ENCODE results near the gene C9orf78. TPM values are rescaled to one million over a fixed set of nuclear protein-coding genes. Genes with fewer than 3 reads are reported as not detected.
A peak's percentile ranks its signal among the peaks of the same experiment; 100 is the strongest.

C9orf78 gene
- total RNA-seq, 2 experiments from 2014 or later: 45.3 to 45.7 TPM

DNA sequence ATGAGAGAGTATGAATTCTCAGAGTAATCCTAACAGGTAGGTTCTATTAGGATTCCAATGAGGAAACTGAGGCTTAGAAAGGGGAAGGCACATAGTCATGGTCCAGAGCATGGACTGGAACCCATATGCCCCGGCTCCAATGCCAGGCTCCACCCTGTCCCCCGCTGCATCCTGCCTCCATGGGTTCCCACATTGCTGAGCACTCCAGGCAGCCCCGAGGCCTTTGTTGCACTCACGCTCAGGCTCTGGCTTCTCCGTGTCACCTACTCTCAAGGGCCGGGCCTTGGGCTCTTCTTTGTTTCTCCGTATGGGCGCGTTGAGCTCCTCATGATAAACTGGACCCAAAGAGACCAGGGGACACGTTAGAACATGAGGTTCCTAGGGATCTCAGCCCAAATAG, 6.1 kb downstream of the C9orf78 start:
- CTCF ChIA-PET: no interaction called here
- H3K36me3 Mint-ChIP-seq (ENCODE audit: low read depth): peaks cover 24% of the 10 kb centered on the region
- no peak overlapping the region for H3K27ac Mint-ChIP-seq
- no peaks in the 10 kb centered on the region for H3K27me3 Mint-ChIP-seq (ENCODE audit: low read depth)
- H3K9me3 Mint-ChIP-seq: no peaks in the 10 kb centered on the region
- DNase-seq: no peak
- intact Hi-C loops (cut with micrococcal nuclease): loop anchor here (10.0 kb wide), 1 partner anchor 1484 kb away; the partner anchor contains the start of gene SLC27A4
- H3K4me1 Mint-ChIP-seq (ENCODE audit: low read depth): peaks cover 11% of the 10 kb centered on the region
- no peak overlapping the region for H3K4me3 Mint-ChIP-seq

DNA sequence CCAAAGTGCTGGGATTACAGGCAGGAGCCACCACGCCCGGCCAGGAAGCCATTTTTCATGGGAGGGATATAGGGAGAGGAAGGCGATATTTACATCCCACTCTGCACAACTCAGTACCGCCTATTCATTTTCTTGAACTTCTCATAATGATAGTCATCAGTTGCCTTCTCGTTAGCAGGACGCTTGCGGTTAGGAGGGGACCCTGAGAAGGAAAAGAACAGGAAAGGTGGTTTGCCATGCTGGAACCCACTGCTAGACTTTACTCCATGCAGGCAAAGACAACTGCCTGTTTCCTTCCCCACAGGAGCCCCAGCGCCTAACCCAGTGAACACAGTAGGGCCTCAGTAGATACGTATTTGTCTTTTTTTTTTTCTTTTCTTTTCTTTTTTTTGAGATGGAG, 7.0 kb downstream of the C9orf78 start:
- Mint-ChIP-seq H3K27ac (peak overlapping the region; percentile 63), H3K27me3 (ENCODE audit: low read depth) (no peaks in the 10 kb centered on the region), H3K4me1 (ENCODE audit: low read depth) (peaks cover 3% of the 10 kb centered on the region), H3K9me3 (no peaks in the 10 kb centered on the region), H3K4me3 (no peak overlapping the region), H3K36me3 (ENCODE audit: low read depth) (peaks cover 21% of the 10 kb centered on the region)
- DNase-seq: no peak
- intact Hi-C loops (cut with micrococcal nuclease): loop anchor here (10.0 kb wide), 1 partner anchor 1483 kb away; the partner anchor contains the start of gene SLC27A4
- CTCF ChIA-PET: no interaction called here

DNA sequence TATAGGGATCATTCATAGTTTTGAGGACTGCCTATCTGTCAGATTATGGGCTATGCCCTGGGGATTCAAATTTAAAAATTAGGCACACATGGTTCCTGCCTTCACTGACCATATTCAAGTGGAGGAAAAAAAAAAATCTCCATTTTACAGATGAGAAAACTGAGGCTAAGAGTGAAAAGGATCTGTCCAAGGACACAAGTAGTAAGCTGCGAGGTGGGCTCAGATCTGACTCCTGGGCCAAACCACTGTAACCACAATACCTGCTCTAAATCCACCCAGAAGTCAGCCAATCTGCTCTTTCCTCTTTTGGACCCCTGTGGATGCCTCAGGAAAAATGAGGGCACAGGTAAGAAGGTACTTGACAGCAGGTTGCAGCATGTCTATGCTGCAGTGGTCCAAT, 8.3 kb downstream of the C9orf78 start:
- CTCF ChIA-PET: interaction anchor here (0.7 kb wide), 1 partner anchor 24 kb away, joined by 5 read pairs; no protein-coding TSS in a partner anchor
- Mint-ChIP-seq H3K4me3 (no peak overlapping the region), H3K36me3 (ENCODE audit: low read depth) (peaks cover 28% of the 10 kb centered on the region), H3K4me1 (ENCODE audit: low read depth) (peaks cover 12% of the 10 kb centered on the region), H3K9me3 (no peaks in the 10 kb centered on the region), H3K27me3 (ENCODE audit: low read depth) (no peaks in the 10 kb centered on the region), H3K27ac (no peak overlapping the region)
- intact Hi-C loops (cut with micrococcal nuclease): loop anchor here (10.0 kb wide), 1 partner anchor 1482 kb away; the partner anchor contains the start of gene SLC27A4
- no peak for DNase-seq

DNA sequence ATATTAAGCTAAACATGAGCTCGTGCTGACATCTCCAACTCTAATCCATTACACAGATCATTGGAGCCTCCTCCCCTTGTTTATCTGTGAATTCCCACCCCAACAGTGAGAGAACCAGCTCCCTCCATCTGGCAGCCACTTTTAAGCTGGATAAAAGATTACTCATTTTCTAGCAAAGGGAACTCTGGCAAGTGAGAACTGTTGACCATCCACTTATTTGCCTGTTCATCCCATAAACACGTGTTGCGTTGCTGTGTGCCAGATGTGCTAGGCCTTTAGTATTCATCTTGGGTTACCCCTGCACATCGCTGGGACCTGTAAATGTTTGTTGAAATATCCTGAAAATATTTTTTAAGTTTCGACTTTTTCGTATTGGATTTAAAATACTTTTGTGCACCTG, 8.7 kb downstream of the C9orf78 start:
- H3K4me1 Mint-ChIP-seq (ENCODE audit: low read depth): peaks cover 12% of the 10 kb centered on the region
- H3K27me3 Mint-ChIP-seq (ENCODE audit: low read depth): no peaks in the 10 kb centered on the region
- H3K27ac Mint-ChIP-seq: no peak overlapping the region
- no peak for DNase-seq
- H3K9me3 Mint-ChIP-seq: no peaks in the 10 kb centered on the region
- H3K36me3 Mint-ChIP-seq (ENCODE audit: low read depth): peaks cover 27% of the 10 kb centered on the region
- intact Hi-C loops (cut with micrococcal nuclease): loop anchor here (10.0 kb wide), 1 partner anchor 1482 kb away; the partner anchor contains the start of gene SLC27A4
- no peak overlapping the region for H3K4me3 Mint-ChIP-seq
- CTCF ChIA-PET: no interaction called here

DNA sequence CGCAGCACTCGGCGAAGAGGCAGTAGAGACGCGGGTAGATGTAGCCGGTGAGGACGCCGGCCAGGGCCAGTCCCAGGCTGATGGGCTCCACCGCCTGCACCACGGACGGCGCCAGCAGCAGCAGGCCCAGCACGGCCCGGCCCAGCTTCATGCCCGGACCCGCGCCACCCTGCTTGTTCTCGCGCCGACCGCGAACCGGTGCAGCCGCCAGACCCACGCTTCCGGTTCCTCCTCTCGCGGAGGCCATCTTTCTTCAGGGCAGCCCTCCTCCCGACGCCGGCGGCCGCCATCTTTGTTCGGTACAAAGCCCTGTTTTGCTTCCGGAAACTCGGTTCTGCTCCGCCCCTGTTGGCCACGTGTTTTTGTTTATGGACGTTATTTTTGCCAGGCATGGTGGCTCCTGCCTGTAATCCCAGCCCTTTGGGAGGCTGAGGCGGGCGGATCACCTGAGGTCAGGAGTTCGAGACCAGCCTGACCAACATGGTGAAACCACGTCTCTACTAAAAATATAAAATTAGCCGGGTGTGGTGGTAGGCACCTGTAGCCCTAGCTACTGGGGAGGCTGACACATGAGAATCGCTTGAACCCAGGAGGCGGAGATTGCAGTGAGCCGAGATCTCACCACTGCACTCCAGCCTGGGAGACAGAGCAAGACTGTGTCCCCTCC, 11.0 kb downstream of the C9orf78 start, which contains the start of gene TOR1A:
Gene TOR1A, minus strand, starts transcription at position 202 of the 667 bp plus-strand sequence. Its CDS starts 51 bp downstream, at position 151.
- Mint-ChIP-seq H3K36me3 (ENCODE audit: low read depth) (peaks cover 15% of the 10 kb centered on the region), H3K4me1 (ENCODE audit: low read depth) (peaks cover 13% of the 10 kb centered on the region), H3K27me3 (ENCODE audit: low read depth) (no peaks in the 10 kb centered on the region), H3K9me3 (no peaks in the 10 kb centered on the region), H3K27ac (peak within 1 kb of the TSS; percentile 77), H3K4me3 (peak within 1 kb of the TSS; percentile 79)
- DNase-seq: peak; percentile 96
- CTCF ChIA-PET: no interaction called here
- intact Hi-C loops (cut with micrococcal nuclease): loop anchor here (1.0 to 10.0 kb wide), 4 partner anchors 11 to 1479 kb away; partner anchors contain the start of genes C9orf78, SLC27A4 and USP20

DNA sequence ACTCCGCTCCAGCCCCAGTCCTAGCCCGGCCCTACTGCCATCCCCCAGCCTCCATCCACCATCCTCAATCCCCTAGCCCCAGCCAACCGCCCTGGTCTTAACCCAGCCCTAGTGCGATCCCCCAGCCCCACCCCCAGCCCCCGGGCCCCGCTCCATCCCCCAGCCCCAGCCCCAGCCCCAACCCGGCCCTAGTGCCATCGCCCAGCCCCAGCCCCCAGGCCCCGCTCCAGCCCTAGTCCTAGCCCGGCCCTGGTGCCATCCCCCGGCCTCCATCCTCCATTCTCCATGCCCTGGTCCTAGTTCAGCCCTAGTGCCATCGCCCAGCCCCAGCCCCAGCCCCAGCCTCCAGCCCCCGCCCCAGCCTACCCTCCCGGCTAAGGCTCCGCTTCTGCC, 11.5 kb downstream of the C9orf78 start:
- DNase-seq: peak; percentile 19
- H3K4me3 Mint-ChIP-seq: peak overlapping the region; percentile 79
- peaks cover 15% of the 10 kb centered on the region for H3K4me1 Mint-ChIP-seq (ENCODE audit: low read depth)
- CTCF ChIA-PET: no interaction called here
- intact Hi-C loops (cut with micrococcal nuclease): loop anchor here (5.0 to 10.0 kb wide), 3 partner anchors 44 to 1479 kb away; partner anchors contain the start of gene SLC27A4
- H3K27ac Mint-ChIP-seq: peak overlapping the region; percentile 74
- peaks cover 21% of the 10 kb centered on the region for H3K36me3 Mint-ChIP-seq (ENCODE audit: low read depth)
- H3K9me3 Mint-ChIP-seq: no peaks in the 10 kb centered on the region
- H3K27me3 Mint-ChIP-seq (ENCODE audit: low read depth): no peaks in the 10 kb centered on the region

DNA sequence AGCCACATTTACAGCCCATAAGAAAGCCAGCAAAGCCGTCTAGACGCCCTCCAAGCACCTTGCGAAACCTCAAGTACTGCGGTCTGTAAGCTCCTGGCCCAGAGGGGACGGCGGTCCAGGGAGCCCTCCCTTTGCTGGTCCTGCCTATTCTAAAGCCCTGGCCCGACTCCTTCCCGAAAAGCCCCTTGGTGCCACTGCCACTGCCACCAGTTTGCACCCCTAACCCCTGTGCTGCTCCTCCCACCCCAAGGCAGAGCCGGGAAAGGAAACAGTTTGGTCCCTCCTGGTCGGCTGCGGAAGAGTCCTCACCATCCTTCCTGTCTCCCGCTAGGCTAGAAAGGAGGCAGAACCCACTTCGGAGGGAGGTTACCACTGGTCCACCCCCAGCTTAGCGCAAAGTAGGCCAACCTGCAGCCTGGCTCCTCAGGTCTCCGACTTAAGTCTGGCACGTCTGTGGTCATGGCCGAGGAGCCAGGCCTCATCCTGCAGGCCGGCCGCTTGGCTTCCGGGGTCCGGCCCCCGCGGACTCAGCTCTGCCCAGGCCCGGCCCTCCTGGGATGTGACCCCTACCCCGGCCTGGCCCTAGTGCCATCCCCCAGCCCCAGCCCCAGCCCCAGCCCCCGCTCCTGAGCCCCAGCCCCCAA, 12.1 kb downstream of the C9orf78 start:
- H3K4me3 Mint-ChIP-seq: peak overlapping the region; percentile 79
- no peaks in the 10 kb centered on the region for H3K27me3 Mint-ChIP-seq (ENCODE audit: low read depth)
- DNase-seq: peak; percentile 54
- H3K9me3 Mint-ChIP-seq: no peaks in the 10 kb centered on the region
- intact Hi-C loops (cut with micrococcal nuclease): loop anchor here (5.0 to 10.0 kb wide), 3 partner anchors 44 to 1478 kb away; partner anchors contain the start of gene SLC27A4
- H3K36me3 Mint-ChIP-seq (ENCODE audit: low read depth): peaks cover 20% of the 10 kb centered on the region
- H3K27ac Mint-ChIP-seq: peak overlapping the region; percentile 74
- H3K4me1 Mint-ChIP-seq (ENCODE audit: low read depth): peaks cover 15% of the 10 kb centered on the region
- CTCF ChIA-PET: no interaction called here

DNA sequence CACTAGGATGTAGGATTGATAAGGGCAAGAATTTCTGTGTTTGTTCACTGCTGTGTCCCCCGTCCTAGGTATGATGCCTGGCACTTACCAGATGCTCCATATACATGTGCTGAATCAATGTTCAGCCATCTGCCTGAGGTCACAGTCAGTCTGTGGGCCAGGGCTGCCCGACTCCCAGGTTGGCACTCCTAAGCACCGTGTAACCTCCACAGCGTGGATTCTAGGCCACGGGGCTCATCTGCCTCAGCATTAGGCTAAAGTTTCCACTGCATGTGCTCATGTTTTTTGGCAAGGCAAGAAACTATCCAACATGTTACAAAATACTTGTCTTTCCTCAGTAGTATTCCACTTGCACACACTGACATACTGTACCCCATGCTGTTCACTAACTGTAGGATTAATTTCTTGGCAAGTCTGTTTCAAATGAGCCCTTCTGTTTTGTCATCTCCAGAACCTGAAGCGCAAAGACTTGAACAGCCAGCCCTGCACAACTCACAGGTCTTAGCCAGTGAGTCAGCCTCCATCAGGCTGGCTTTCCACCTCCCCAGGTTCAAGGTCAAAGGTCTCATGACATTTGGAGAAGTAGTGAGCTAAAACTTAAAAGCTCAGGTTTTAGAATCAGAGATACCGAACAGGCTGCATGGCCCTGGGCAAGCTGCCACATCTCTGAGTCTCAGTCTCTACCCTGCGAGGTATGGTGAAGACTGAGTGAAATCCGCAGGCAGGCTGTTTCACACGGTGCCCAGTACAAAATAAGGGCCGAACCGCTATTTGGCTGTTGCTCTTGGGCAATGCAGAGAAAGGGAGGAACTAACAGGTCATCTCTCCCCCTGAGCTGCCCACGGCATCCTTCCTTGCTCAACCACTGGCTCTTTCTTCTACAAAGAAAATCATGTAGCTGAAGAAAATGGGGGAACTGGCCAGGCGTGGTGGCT, 18.3 kb downstream of the C9orf78 start:
- H3K4me1 Mint-ChIP-seq (ENCODE audit: low read depth): peaks cover 8% of the 10 kb centered on the region
- H3K27me3 Mint-ChIP-seq (ENCODE audit: low read depth): no peaks in the 10 kb centered on the region
- H3K4me3 Mint-ChIP-seq: no peak overlapping the region
- intact Hi-C loops (cut with micrococcal nuclease): no loop called here
- no peak overlapping the region for H3K27ac Mint-ChIP-seq
- CTCF ChIA-PET: interaction anchor here (1.0 to 1.1 kb wide), 2 partner anchors 20 to 282 kb away, joined by 3 to 4 read pairs; no protein-coding TSS in a partner anchor
- no peak for DNase-seq
- H3K36me3 Mint-ChIP-seq (ENCODE audit: low read depth): peaks cover 27% of the 10 kb centered on the region
- no peaks in the 10 kb centered on the region for H3K9me3 Mint-ChIP-seq

DNA sequence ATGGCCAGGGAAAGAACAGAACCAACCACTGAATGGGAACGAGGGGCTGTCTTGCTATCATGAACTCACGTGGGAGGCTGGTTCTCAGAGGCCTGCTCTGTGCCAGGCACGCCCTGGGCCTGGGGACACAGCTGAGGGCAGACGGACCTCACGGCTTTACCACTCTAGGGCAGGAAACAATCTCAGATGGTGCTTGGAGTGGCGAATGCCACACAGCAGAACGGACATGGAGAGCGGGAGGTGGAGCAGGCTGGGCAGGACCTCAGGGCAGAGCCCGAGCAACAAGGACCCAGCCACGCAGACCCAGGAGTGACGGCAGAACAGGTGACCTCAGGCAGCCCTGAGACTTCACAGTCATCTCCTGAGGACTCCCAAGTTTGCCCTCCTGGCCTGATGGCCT, 19.8 kb downstream of the C9orf78 start:
- Mint-ChIP-seq H3K4me1 (ENCODE audit: low read depth) (peaks cover 11% of the 10 kb centered on the region), H3K4me3 (no peak overlapping the region), H3K36me3 (ENCODE audit: low read depth) (peaks cover 33% of the 10 kb centered on the region), H3K9me3 (no peaks in the 10 kb centered on the region), H3K27me3 (ENCODE audit: low read depth) (no peaks in the 10 kb centered on the region), H3K27ac (no peak overlapping the region)
- CTCF ChIA-PET: no interaction called here
- intact Hi-C loops (cut with micrococcal nuclease): no loop called here
- no peak for DNase-seq

DNA sequence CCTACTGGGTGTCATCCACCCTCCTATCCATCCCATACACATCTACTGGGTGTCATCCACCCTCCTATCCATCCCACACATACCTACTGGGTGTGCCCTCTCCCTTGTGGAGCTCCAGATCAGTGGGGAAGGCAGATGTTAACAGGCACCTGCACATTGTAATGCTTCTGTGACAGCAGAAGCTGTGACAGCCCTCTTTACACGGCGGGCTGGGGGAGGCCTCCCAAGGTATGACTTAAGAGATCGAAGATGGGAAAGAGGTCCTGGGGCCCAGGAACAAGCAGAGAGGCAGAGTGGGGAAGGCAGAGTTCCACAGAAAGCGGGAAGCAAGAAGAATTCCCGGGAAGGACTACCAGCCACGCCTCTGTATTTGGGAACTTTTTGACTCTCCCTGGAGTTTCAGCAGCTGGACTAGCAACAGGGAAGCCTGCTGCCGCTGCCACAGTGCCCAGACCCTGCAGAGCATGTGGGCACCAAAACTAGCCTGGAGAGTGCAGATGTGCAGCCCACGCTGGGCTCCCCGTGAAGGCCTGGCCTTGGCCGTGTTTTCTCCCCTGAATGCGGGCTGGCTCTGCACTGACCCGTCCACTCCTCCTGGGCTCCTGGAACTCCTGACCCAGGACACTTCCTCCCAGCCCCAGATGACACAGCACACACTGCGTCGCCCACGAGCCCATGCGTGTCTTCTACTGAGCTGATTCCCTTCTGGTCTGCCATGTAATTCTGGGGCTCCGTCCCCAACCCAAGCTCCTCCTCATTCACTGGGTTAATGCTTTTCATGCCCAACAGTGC, 20.4 kb downstream of the C9orf78 start:
- H3K9me3 Mint-ChIP-seq: no peaks in the 10 kb centered on the region
- peaks cover 11% of the 10 kb centered on the region for H3K4me1 Mint-ChIP-seq (ENCODE audit: low read depth)
- no peaks in the 10 kb centered on the region for H3K27me3 Mint-ChIP-seq (ENCODE audit: low read depth)
- peaks cover 39% of the 10 kb centered on the region for H3K36me3 Mint-ChIP-seq (ENCODE audit: low read depth)
- no peak overlapping the region for H3K4me3 Mint-ChIP-seq
- no peak for DNase-seq
- intact Hi-C loops (cut with micrococcal nuclease): no loop called here
- CTCF ChIA-PET: no interaction called here
- peak overlapping the region; percentile 69 for H3K27ac Mint-ChIP-seq

DNA sequence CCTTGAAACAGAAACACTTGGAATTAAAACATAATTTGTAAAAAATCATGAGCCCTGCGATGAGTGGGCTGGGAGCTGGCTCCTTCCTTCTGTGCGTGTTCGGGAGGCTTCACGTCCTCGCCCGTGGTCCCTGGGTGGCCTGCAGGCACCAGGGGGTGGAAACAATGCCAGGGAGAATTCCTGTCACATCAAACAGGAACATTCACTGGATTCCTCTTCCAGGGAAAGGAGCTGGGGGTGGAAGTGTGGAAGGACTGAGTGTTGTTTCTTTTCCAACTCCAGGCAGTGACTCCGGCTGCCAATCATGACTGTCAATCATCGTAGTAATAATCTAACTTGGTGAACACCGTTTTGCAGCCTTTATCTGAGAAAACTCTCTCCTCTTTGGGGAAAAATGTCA, 21.4 kb downstream of the C9orf78 start:
- intact Hi-C loops (cut with micrococcal nuclease): no loop called here
- H3K9me3 Mint-ChIP-seq: no peaks in the 10 kb centered on the region
- no peaks in the 10 kb centered on the region for H3K27me3 Mint-ChIP-seq (ENCODE audit: low read depth)
- H3K27ac Mint-ChIP-seq: no peak overlapping the region
- H3K4me1 Mint-ChIP-seq (ENCODE audit: low read depth): peaks cover 8% of the 10 kb centered on the region
- H3K36me3 Mint-ChIP-seq (ENCODE audit: low read depth): peaks cover 42% of the 10 kb centered on the region
- H3K4me3 Mint-ChIP-seq: no peak overlapping the region
- CTCF ChIA-PET: no interaction called here
- no peak for DNase-seq

Measured in activated naive CD4-positive, alpha-beta T cell treated with anti-CD3 and anti-CD28 coated beads for 36 hours (primary cell).